ENCODE data around the gene XRCC4. TPM values are rescaled to one million over a fixed set of nuclear protein-coding genes. Genes with fewer than 3 reads are reported as not detected.

The XRCC4 gene
- total RNA-seq, 4 donors from 2014 or later, result 1.8 to 3.5 (median 2.6) TPM

GRCh38 chr5:83156001-83156400 is 78.7 kb downstream of the XRCC4 start:
- Histone ChIP-seq H3K4me3 (no peak overlapping the region), H3K36me3 (no peaks in the 10 kb centered on the region), H3K9me3 (no peaks in the 10 kb centered on the region), H3K4me1 (no peaks in the 10 kb centered on the region), H3K27me3 (no peaks in the 10 kb centered on the region), H3K27ac (no peak overlapping the region)
- intact Hi-C loops (cut with DNase I; ENCODE audit: low total_unique reads) (no loop called here), in situ Hi-C loops (cut with MboI; ENCODE audit: low sequenced_read_pairs in 4 of 4) (no loop called here)
- ATAC-seq, result no peak
- TF ChIP-seq CTCF (IDR thresholded peaks at IDR 0.05 in 4 of 5, conservative IDR thresholded peaks at IDR 0.05 in 1 of 5) (no peak), POLR2A (IDR thresholded peaks at IDR 0.05) (no peak)
- DNase-seq, result no peak

- intact Hi-C loops (cut with DNase I; ENCODE audit: low total_unique reads) (no loop called here), in situ Hi-C loops (cut with MboI; ENCODE audit: low sequenced_read_pairs in 4 of 4) (no loop called here)
- no peak overlapping the region for H3K27ac ChIP-seq
- H3K36me3 ChIP-seq, result no peaks in the 10 kb centered on the region
- H3K27me3 ChIP-seq, result no peaks in the 10 kb centered on the region
- no peak overlapping the region for H3K4me3 ChIP-seq
- no peaks in the 10 kb centered on the region for H3K9me3 ChIP-seq
- H3K4me1 ChIP-seq, result no peaks in the 10 kb centered on the region
- TF ChIP-seq POLR2A (IDR thresholded peaks at IDR 0.05), result no peak
- no peak for TF ChIP-seq CTCF (IDR thresholded peaks at IDR 0.05 in 4 of 5, conservative IDR thresholded peaks at IDR 0.05 in 1 of 5)
- DNase-seq, result no peak
- ATAC-seq, result no peak
Observed at GRCh38 chr5:83157163-83157562, 79.8 kb downstream of the XRCC4 start.

- Histone ChIP-seq H3K27me3 (no peaks in the 10 kb centered on the region), H3K36me3 (no peaks in the 10 kb centered on the region), H3K4me1 (no peaks in the 10 kb centered on the region), H3K4me3 (no peak overlapping the region), H3K27ac (no peak overlapping the region), H3K9me3 (no peaks in the 10 kb centered on the region)
- in situ Hi-C loops (cut with MboI; ENCODE audit: low sequenced_read_pairs in 4 of 4) (no loop called here), intact Hi-C loops (cut with DNase I; ENCODE audit: low total_unique reads) (no loop called here)
- ATAC-seq, result no peak
- DNase-seq, result no peak
- TF ChIP-seq CTCF (IDR thresholded peaks at IDR 0.05 in 4 of 5, conservative IDR thresholded peaks at IDR 0.05 in 1 of 5) (no peak), POLR2A (IDR thresholded peaks at IDR 0.05) (no peak)
Observed at GRCh38 chr5:83162601-83163000, 85.3 kb downstream of the XRCC4 start.

- no peaks in the 10 kb centered on the region for H3K9me3 ChIP-seq
- no peaks in the 10 kb centered on the region for H3K4me1 ChIP-seq
- H3K4me3 ChIP-seq, result no peak overlapping the region
- TF ChIP-seq CTCF (IDR thresholded peaks at IDR 0.05 in 4 of 5, conservative IDR thresholded peaks at IDR 0.05 in 1 of 5), result no peak
- TF ChIP-seq POLR2A (IDR thresholded peaks at IDR 0.05), result no peak
- intact Hi-C loops (cut with DNase I; ENCODE audit: low total_unique reads), result no loop called here
- ATAC-seq, result no peak
- H3K27me3 ChIP-seq, result no peaks in the 10 kb centered on the region
- H3K36me3 ChIP-seq, result no peaks in the 10 kb centered on the region
- in situ Hi-C loops (cut with MboI; ENCODE audit: low sequenced_read_pairs in 4 of 4), result no loop called here
- no peak for DNase-seq
- no peak overlapping the region for H3K27ac ChIP-seq
Observed at GRCh38 chr5:83167538-83167937, 90.2 kb downstream of the XRCC4 start.

GRCh38 chr5:83169571-83170337 is 92.4 kb downstream of the XRCC4 start:
- in situ Hi-C loops (cut with MboI; ENCODE audit: low sequenced_read_pairs in 4 of 4) (no loop called here), intact Hi-C loops (cut with DNase I; ENCODE audit: low total_unique reads) (no loop called here)
- Histone ChIP-seq H3K4me3 (no peak overlapping the region), H3K27ac (no peak overlapping the region), H3K36me3 (no peaks in the 10 kb centered on the region), H3K9me3 (no peaks in the 10 kb centered on the region), H3K27me3 (no peaks in the 10 kb centered on the region), H3K4me1 (no peaks in the 10 kb centered on the region)
- ATAC-seq, result no peak
- TF ChIP-seq CTCF (IDR thresholded peaks at IDR 0.05 in 4 of 5, conservative IDR thresholded peaks at IDR 0.05 in 1 of 5), result no peak
- TF ChIP-seq POLR2A (IDR thresholded peaks at IDR 0.05), result no peak
- DNase-seq, result no peak

Measured in gastrocnemius medialis (tissue), 4 donors.